Skeletal muscle tissue (tissue), 4 donors: ENCODE results near the gene GSG1L. TPM values are rescaled to one million over a fixed set of nuclear protein-coding genes. Genes with fewer than 3 reads are reported as not detected.

Source experiments
- H3K27ac ChIP-seq: one replicate; pipeline ENCODE4 v1.7.0; 2013; ENCODE audit warnings: mild to moderate bottlenecking, low read depth, low read length, inconsistent platforms
- H3K27me3 ChIP-seq, 3 donors: one replicate each; pipeline ENCODE4 v1.7.0; 2013; ENCODE audit warnings: low read length in 3 of 3; ENCODE audit not compliant: control insufficient read depth in 3 of 3, insufficient read depth in 3 of 3
- H3K36me3 ChIP-seq, 3 donors: one replicate each; pipeline ENCODE4 v1.7.0; 2013; ENCODE audit warnings: low read length in 3 of 3; ENCODE audit not compliant: control insufficient read depth in 3 of 3, insufficient read depth in 3 of 3
- H3K4me1 ChIP-seq, 3 donors: one replicate each; pipeline ENCODE4 v1.7.0; 2013; ENCODE audit warnings: low read length in 3 of 3, mild to moderate bottlenecking in 3 of 3; ENCODE audit not compliant: control insufficient read depth in 3 of 3, insufficient read depth in 3 of 3
- H3K4me3 ChIP-seq, 3 donors: one replicate each; pipeline ENCODE4 v1.7.0; 2013; ENCODE audit warnings: low read length in 3 of 3
- H3K9ac ChIP-seq, 3 donors: one replicate each; pipeline ENCODE4 v1.7.0; 2013; ENCODE audit warnings: low read length in 3 of 3, mild to moderate bottlenecking in 3 of 3, moderate library complexity in 2 of 3, low read depth in 1 of 3
- H3K9me3 ChIP-seq, 3 donors: one replicate each; pipeline ENCODE4 v1.7.0; 2013; ENCODE audit warnings: low read length in 3 of 3; ENCODE audit not compliant: control insufficient read depth in 3 of 3
- total RNA-seq: library from RNA; depleted of rRNA; stranded (reverse); fragments of >200 nt; gene quantifications from one replicate; pipeline ENCODE4 v1.2.3, GENCODE V29; 2014
- donor health status: Osteomylitis.

The GSG1L gene
- total RNA-seq, 1 donor from 2014 or later = 2.1 TPM

DNA sequence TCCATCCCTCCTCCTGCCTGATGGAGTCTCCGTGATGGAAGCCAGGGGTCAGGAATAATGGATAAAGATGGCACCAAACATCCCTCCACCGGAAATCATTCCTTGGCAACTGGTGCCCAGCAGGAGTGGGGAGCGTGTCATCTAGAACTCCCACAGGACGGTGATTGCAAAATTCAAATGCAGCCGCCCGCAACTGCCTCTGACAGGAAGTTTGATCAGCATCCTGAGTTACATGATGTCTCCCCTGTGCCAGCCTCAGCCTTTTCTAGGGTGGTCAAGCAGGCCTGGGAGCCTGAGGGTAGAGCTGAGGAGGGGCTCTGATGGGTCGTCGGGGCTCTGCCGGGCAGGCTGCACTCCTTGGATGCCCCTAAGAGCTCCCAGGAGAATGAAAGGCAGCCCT is 52.8 kb downstream of the GSG1L start:
- Histone ChIP-seq H3K4me1 (peaks cover 0 to 9% (median 2%) of the 10 kb centered on the region in 3 donors), H3K4me3 (no peak overlapping the region), H3K36me3 (no peaks in the 10 kb centered on the region), H3K27ac (no peak overlapping the region), H3K9me3 (no peaks in the 10 kb centered on the region), H3K27me3 (peaks cover 0 to 20% (median 14%) of the 10 kb centered on the region in 3 donors), H3K9ac (no peak overlapping the region)

DNA sequence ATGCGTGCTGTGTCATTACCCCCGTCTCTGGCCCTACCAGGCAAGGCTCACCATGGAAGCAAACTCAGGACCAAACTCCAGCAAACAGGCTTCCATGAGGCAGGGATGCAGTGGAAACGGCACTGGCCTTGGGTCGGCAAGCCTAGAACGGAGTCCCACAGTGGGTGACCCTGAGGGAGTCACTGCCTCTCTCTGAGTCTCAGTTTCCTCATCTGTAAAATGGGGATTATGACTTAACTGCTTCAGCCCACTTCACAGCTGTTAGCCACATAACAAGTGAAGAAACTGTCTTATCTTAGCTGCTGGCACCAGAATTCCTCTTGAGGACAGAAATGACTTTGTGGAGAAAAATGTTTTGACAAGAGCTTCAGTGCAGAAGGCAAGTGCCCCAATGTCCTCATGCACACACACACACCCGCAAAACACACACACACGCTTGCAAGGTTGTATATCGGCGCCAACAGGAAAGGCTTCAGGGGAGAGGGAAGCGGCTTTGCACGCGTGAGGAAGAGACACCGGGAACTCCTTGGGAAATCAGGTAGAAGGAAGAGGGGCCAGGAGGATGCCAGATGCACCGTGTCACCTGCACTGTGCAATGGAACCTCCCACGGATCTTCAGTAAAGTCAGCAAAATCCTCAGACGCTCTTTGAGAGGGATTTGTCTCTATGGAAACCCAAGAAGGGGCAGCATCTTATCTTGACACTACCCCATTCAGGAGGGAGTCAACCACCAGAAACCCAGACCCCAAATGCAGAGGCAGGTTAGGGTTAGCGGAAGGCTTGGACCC is 53.7 kb downstream of the GSG1L start:
- no peak overlapping the region for H3K9ac ChIP-seq
- no peaks in the 10 kb centered on the region for H3K36me3 ChIP-seq
- no peak overlapping the region for H3K27ac ChIP-seq
- no peak overlapping the region for H3K4me3 ChIP-seq
- H3K4me1 ChIP-seq = peaks cover 0 to 9% (median 2%) of the 10 kb centered on the region in 3 donors
- no peaks in the 10 kb centered on the region for H3K9me3 ChIP-seq
- peaks cover 0 to 20% (median 14%) of the 10 kb centered on the region in 3 donors for H3K27me3 ChIP-seq

DNA sequence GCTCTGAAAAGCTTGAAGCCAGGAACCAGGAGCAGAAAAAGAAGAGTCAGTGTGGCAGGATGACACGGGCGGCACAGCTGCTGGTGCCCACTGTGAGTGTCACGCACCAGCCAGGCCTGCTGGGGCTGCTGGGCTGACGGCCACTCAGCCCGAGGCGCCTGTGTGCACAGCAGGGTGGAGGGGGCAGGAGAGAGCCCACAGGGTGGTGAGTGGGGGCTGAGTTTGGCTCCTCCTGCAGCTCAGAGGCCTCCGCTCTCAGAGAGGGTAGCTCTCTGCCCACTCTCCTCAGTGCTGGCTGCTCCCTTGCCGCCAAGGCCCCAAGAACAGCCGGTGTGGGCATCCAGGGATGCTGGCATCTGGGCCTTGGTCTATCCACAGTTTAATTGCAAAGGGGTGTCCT is 59.6 kb downstream of the GSG1L start:
- no peak overlapping the region for H3K27ac ChIP-seq
- H3K9ac ChIP-seq = no peak overlapping the region
- H3K27me3 ChIP-seq = peaks cover 0 to 11% (median 8%) of the 10 kb centered on the region in 3 donors

DNA sequence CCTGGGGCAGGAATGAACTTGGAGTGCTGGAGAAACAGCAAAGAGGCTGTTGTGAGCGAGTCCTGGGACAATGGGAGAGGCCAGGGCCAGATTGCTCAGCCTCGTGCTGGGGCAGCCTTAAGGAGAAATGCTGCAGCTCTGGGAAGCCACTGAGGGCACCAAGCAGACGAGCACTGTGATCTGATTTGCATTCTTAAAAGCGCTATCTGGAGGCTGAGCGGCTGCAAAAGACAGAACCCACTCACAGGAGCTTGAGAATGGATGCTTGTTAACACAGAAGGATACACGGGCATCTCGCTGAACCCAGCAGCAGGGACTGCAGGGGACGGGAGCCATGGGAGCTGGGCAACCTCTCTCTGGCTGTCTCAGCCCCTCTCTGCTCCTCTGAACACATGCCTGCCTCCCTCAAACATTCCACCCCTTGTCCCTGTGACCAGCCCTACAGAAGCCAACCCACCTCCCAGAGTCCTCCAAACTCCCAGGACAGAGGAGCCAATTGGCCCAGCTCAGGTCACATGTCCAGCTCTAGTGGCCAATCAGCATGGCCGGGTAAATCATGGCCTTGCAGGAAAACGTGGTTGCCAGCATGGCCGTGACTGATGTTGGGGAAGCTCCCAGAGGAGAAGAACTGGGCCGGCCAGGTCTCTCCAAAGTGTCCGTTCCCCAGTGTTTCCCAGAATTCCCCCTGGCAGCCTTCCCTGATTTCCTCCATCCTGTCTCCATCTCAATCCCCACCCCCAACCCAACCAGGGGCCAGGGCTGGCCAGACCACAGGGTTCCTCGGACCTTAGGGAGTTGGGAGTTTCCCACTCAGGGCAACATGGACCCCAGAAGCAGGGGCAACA is 60.3 kb downstream of the GSG1L start:
- no peaks in the 10 kb centered on the region for H3K36me3 ChIP-seq
- H3K4me1 ChIP-seq = no peaks in the 10 kb centered on the region
- H3K27me3 ChIP-seq = peaks cover 0 to 11% (median 6%) of the 10 kb centered on the region in 3 donors
- H3K9me3 ChIP-seq = no peaks in the 10 kb centered on the region
- H3K4me3 ChIP-seq = no peak overlapping the region
- H3K27ac ChIP-seq = no peak overlapping the region
- no peak overlapping the region for H3K9ac ChIP-seq

More for the DNA sequence above, 59.6 kb downstream of the GSG1L start:
- no peak overlapping the region for H3K4me3 ChIP-seq
- H3K4me1 ChIP-seq = no peaks in the 10 kb centered on the region
- no peaks in the 10 kb centered on the region for H3K36me3 ChIP-seq
- no peaks in the 10 kb centered on the region for H3K9me3 ChIP-seq

DNA sequence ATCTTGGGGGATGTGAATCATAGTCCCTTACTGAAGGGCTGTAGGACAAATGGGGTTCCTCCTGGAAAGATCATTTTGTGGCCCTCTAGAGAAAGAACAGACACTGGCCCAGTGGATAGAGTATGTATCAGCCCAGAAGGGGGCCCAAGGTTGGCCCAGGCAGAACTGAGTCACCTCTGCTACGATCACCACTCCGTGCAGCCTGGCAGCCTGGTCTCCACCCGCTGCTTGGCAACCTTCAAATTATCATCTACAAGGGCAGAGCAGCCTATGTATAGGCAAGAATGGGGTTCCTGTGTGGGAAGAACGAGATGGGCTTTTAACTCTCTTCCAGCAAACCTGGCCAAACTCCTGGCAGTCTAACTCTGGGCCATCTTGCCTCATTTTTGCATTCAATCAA is 61.9 kb downstream of the GSG1L start:
- Histone ChIP-seq H3K27ac (no peak overlapping the region), H3K36me3 (no peaks in the 10 kb centered on the region), H3K9ac (no peak overlapping the region), H3K27me3 (peaks cover 0 to 11% (median 6%) of the 10 kb centered on the region in 3 donors), H3K9me3 (no peaks in the 10 kb centered on the region), H3K4me1 (no peaks in the 10 kb centered on the region), H3K4me3 (no peak overlapping the region)

DNA sequence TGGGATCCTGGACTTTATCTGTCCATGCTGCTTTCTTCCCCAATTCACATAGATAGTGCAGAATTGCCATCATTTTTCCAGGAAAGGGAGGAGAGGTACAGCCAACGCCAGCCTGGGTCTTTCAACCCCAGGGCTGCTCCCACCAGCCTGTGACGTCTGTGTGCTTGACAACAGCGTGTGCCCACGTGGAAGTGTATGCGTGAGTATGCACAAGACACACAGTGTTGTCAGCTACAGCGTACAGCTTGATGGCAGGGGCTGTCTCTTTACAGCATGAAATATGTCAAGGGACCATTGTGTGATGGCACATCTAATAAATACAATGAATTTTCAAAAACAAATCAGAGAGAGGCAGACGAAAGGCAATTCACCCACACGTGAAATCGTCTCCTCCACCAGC is 62.3 kb downstream of the GSG1L start:
- Histone ChIP-seq H3K36me3 (no peaks in the 10 kb centered on the region), H3K4me1 (no peaks in the 10 kb centered on the region), H3K4me3 (no peak overlapping the region), H3K9ac (no peak overlapping the region), H3K9me3 (no peaks in the 10 kb centered on the region), H3K27me3 (peaks cover 0 to 11% (median 6%) of the 10 kb centered on the region in 3 donors), H3K27ac (no peak overlapping the region)

DNA sequence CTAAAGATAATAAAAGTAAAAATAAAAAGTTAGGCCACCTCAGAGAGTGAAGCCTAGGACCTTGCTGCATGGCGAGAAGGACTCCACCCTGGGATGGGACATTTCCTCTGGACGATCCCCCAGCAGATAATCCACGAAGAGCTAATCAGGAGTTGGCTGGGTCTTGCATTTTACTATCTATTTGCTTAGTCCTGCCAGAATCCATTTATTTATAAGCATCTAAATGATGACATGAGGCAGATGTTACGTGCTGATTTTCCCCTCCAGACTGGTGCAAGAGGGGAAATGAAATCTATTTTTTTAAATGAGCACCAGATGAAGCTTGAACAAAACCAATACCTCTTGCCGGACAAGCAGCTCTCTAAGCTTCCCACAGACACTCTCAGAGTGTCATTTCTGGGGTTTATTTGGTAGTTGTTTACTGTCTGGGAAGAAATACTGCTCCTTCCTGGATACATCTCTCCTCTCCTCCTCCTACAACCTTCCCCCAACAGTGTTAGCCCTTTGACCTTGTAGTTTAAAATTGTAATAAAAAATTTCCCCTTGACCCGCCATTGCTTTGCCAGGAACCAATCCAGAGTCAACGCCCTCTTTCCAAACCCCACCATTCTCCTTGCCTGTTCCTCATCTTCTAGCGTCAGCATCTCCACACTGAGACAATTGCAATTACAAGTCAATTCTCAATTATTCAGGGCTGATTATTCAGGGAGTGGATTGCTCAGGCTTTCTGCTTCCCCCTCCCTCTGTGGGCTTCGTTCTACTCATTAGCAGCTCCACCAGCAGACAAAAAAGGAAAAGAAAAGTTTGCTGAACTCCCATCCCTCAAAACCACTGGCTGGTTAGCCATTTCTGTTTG is 63.0 kb downstream of the GSG1L start:
- Histone ChIP-seq H3K4me1 (no peaks in the 10 kb centered on the region), H3K9me3 (peaks cover 0 to 1% (median 0%) of the 10 kb centered on the region in 3 donors), H3K36me3 (no peaks in the 10 kb centered on the region), H3K9ac (no peak overlapping the region), H3K4me3 (no peak overlapping the region), H3K27ac (no peak overlapping the region), H3K27me3 (peaks cover 0 to 11% (median 6%) of the 10 kb centered on the region in 3 donors)

DNA sequence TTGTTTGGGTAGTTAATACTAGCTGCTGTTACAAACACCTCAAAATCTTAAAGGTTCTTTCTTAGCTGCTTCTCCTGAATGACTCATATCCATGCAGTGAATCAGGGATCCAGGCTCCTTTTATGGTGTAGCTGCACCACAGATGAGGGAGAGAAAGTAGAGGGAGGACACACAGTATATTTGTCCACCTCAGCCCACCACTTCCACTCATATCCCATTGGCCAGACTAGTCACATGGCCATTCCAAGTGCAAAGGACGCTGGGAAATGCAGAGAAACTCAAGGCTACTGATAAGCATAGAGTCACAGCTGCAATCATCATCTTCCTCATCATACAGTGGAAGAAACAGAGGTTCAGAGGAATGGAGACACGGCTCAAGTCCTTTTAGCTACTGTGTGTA is 63.8 kb downstream of the GSG1L start:
- H3K36me3 ChIP-seq = no peaks in the 10 kb centered on the region
- no peak overlapping the region for H3K4me3 ChIP-seq
- H3K9me3 ChIP-seq = peaks cover 0 to 2% (median 0%) of the 10 kb centered on the region in 3 donors
- peaks cover 0 to 11% (median 6%) of the 10 kb centered on the region in 3 donors for H3K27me3 ChIP-seq
- no peaks in the 10 kb centered on the region for H3K4me1 ChIP-seq
- no peak overlapping the region for H3K27ac ChIP-seq
- H3K9ac ChIP-seq = no peak overlapping the region

DNA sequence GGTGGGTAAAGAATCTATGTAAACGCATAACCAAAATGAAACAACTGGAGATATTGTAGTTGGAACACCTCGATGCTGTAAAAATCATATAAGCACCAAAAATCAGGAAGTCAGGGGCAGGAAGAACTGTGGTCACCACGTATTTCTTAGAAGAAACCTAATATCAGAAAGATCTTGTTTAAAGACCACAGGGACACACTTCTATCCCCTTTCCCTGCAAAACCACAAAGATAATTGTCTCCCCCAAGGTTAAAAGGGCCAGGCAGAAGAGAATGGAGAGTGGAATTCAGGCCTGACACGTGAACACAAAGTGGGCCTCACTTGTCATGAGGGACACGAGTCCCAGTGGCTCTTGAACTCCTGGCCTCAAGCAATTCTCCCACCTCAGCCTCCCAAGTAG is 68.1 kb downstream of the GSG1L start:
- no peak overlapping the region for H3K9ac ChIP-seq
- H3K4me3 ChIP-seq = no peak overlapping the region
- no peaks in the 10 kb centered on the region for H3K36me3 ChIP-seq
- H3K9me3 ChIP-seq = peaks cover 0 to 4% (median 2%) of the 10 kb centered on the region in 3 donors
- no peak overlapping the region for H3K27ac ChIP-seq
- H3K27me3 ChIP-seq = peaks cover 0 to 2% (median 0%) of the 10 kb centered on the region in 3 donors
- no peaks in the 10 kb centered on the region for H3K4me1 ChIP-seq
